A549 (cell line): ENCODE results near the gene CCND1. TPM values are rescaled to one million over a fixed set of nuclear protein-coding genes. Genes with fewer than 3 reads are reported as not detected.

ENCODE experiments used
- FOSL2 ChIP-seq, 2 experiments: fragments of 450-650 bp in 1 of 2; fragments of >200 bp in 1 of 2; sonication (Bioruptor Twin) in 1 of 2; formaldehyde crosslinking; IDR thresholded peaks; 2 replicates each; pipeline versions ENCODE4 v1.5.0 to v1.6.1; 2016 to 2020; ENCODE audit warnings: mild to moderate bottlenecking in 1 of 2, moderate library complexity in 1 of 2
- NFE2L2 ChIP-seq: fragments of 150-350 bp; conservative IDR thresholded peaks from 2 replicates; pipeline ENCODE4 v1.6.1; 2014; ENCODE audit warnings: low read length
- RARB ChIP-seq: fragments of 250-450 bp; sonication (Bioruptor Pico); IDR thresholded peaks from 2 replicates; pipeline ENCODE4 v1.8.0; 2021; ENCODE audit warnings: mild to moderate bottlenecking, moderate library complexity
- TFCP2L1 ChIP-seq: fragments of 250-450 bp; sonication (Bioruptor Pico); IDR thresholded peaks from 2 replicates; pipeline ENCODE4 v1.5.0; 2021; ENCODE audit warnings: mild to moderate bottlenecking
- polyA plus RNA-seq, 4 experiments: library from polyadenylated mRNA; depleted of rRNA in 3 of 4; stranded (reverse); fragments of >200 nt; fragmentation: RNase III in 1 of 4; extraction: RNeasy Plus Mini Kit Qiagen cat#74134 plus additional on column Dnase treatment in 1 of 4; gene quantifications; 2 replicates in 3 of 4; 3 replicates in 1 of 4; pipeline ENCODE4 v1.2.3, GENCODE V29; 2011 to 2017

The CCND1 gene
- polyA plus RNA-seq, 2 of the 4 experiments (the other 2 are of a cell fraction), result 131 to 136 TPM

DNA sequence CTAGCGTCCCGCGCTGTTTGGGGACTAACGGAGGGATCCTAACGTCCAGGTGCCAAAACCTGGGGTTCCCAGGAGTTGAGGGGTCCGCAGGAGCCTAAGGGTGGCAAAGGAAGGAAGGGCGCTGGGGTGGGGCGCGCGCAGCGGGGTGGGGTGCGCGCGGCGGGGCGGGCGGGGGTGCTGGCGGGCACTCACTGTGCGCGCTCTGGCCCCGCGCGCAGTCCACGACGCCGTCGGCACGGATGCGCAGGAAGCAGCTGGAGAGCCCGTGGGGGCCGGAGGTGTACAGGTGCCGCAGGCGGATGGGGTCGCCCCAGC, 62.5 kb downstream of the CCND1 start (continued):
- TF ChIP-seq FOSL2 (IDR thresholded peaks at IDR 0.05) (no peak), FOSL2 (CRISPR knock-in tag; IDR thresholded peaks at IDR 0.05) (no peak), TFCP2L1 (CRISPR knock-in tag) (no peak), NFE2L2 (no peak), RARB (CRISPR knock-in tag) (no peak)

Other genes with a start within 250 kb of the CCND1 start
- not detected in 2 replicates for gene LINC01488, start 159.5 kb upstream of the CCND1 start, polyA plus RNA-seq (2011; rRNA removed)
- 0.05 to 0.11 TPM (median 0.09 TPM) in 3 replicates for gene LINC01488, start 159.5 kb upstream of the CCND1 start, polyA plus RNA-seq (2017; fragmentation: RNase III; extraction: RNeasy Plus Mini Kit Qiagen cat#74134 plus additional on column Dnase treatment)
- gene LTO1, start 34.2 kb downstream of the CCND1 start, polyA plus RNA-seq (2011; rRNA removed), result 20.0 and 25.1 TPM in 2 replicates
- 27.0 to 30.3 TPM (median 29.7 TPM) in 3 replicates for gene LTO1, start 34.2 kb downstream of the CCND1 start, polyA plus RNA-seq (2017; fragmentation: RNase III; extraction: RNeasy Plus Mini Kit Qiagen cat#74134 plus additional on column Dnase treatment)
- gene FGF19, start 62.9 kb downstream of the CCND1 start, polyA plus RNA-seq (2011; rRNA removed), result 0.28 and 0.31 TPM in 2 replicates
- gene FGF19, start 62.9 kb downstream of the CCND1 start, polyA plus RNA-seq (2017; fragmentation: RNase III; extraction: RNeasy Plus Mini Kit Qiagen cat#74134 plus additional on column Dnase treatment), result 0.05 TPM in 1 of 3 replicates, not detected in the others
- gene FGF4, start 134.2 kb downstream of the CCND1 start, polyA plus RNA-seq (2011; rRNA removed), result not detected in 2 replicates
- not detected in 3 replicates for gene FGF4, start 134.2 kb downstream of the CCND1 start, polyA plus RNA-seq (2017; fragmentation: RNase III; extraction: RNeasy Plus Mini Kit Qiagen cat#74134 plus additional on column Dnase treatment)
- not detected in 2 replicates for gene FGF3, start 178.3 kb downstream of the CCND1 start, polyA plus RNA-seq (2011; rRNA removed)
- not detected in 3 replicates for gene FGF3, start 178.3 kb downstream of the CCND1 start, polyA plus RNA-seq (2017; fragmentation: RNase III; extraction: RNeasy Plus Mini Kit Qiagen cat#74134 plus additional on column Dnase treatment)